GM21723 (cell line): ENCODE results near the gene PNPLA7.
"Not testable (repeated sequence)": the region's sequence is repeated elsewhere in the genome, so short reads cannot be mapped to it uniquely, and the experiment has no call there.

Source experiments
- ATAC-seq: cut with Tn5 transposase; IDR thresholded peaks from one replicate; pipeline ENCODE4 v1.9.1; 2021; ENCODE audit warnings: mild to moderate bottlenecking, moderate library complexity; ENCODE audit not compliant: unreplicated experiment

PNPLA7 gene

GRCh38 chr9:137550231-137550621 lies at the start of gene PNPLA7:
Gene PNPLA7, minus strand, starts transcription at chr9:137550402. Its CDS starts 205 bp downstream, at chr9:137550197.
- ATAC-seq, result no peak

DNA sequence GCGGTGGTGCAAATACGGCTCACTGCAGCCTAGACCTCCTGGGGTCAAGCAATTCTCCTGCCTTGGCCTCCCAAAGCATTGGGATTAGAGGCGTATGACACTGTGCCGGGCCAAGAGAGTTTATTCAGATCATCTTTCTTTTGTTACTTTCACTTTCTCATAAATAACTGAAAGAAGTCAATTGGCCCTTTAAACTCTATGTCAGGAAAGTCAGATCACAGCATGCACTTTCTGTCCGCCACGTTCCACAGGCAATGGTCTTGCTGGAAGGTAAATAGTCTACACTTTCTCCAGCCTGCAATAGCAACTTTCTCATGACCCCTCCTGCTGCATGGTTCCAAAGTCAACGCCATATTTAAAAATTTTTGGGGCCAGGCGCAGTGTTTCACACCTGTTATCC lies 48.7 kb upstream of the PNPLA7 start:
- ATAC-seq, result no peak

GRCh38 chr9:137596577-137596976 lies 46.4 kb upstream of the PNPLA7 start:
- not testable (repeated sequence) for ATAC-seq

GRCh38 chr9:137593176-137593575 lies 43.0 kb upstream of the PNPLA7 start:
- no peak for ATAC-seq

- no peak for ATAC-seq
These were observed 42.6 kb upstream of the PNPLA7 start for GRCh38 chr9:137592767-137593166.

DNA sequence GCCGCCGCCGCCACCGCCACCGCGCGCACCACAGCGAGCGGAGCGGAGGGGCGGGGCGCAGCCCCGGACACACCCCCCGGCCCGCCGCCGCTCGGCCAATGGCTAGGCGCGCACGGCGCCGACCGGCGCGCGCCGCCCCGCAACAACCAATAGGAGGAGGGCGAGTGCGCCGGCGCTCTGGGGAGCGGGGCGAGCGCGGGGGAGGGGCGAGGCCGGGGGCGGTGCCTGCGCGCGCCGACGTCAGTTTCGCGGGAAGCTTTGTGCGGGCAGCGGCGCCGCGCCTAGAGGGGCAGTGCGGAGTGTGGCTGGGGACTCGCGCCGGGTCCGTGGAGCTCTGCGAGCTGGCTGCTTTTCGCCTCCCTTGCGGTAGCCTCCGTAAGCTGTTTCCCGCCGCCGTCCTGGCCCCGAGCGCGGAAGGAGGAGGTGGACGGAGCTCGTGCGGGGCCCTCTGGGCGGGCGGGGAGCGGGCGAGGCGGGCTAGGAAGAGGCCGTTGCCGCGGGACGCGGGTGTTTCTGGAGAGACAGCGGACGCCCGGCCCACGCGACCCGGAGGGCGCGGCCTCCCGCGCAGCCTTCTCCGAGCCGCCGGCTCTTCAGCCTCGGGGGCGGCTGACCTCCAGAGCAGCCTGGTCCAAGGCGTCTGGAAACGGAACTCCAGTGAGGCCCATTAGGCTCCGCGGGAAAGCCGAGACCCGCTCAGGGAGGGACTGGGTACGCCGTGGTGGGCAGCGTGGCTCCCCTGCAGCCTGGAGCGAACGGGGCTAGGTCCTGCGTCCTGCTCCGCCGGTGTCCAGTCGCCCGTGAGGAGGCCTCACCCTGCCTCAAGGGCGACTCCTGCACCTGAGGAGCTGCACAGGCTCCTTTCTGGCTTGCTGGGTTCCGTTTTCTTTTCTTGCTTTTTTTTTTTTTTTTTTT lies 40.5 kb upstream of the PNPLA7 start, which contains the start of gene ZMYND19:
Gene ZMYND19, minus strand, starts transcription at position 44 of the 915 bp plus-strand sequence. CDS start 249 bp downstream, outside the sequence.
- peak; percentile 76 for ATAC-seq

- ATAC-seq, result no peak
These were observed 39.9 kb upstream of the PNPLA7 start for GRCh38 chr9:137590123-137590468.

- peak; percentile 23 for ATAC-seq
These were observed 39.4 kb upstream of the PNPLA7 start for GRCh38 chr9:137589441-137590122.

GRCh38 chr9:137588891-137589290 lies 38.7 kb upstream of the PNPLA7 start:
- no peak for ATAC-seq

DNA sequence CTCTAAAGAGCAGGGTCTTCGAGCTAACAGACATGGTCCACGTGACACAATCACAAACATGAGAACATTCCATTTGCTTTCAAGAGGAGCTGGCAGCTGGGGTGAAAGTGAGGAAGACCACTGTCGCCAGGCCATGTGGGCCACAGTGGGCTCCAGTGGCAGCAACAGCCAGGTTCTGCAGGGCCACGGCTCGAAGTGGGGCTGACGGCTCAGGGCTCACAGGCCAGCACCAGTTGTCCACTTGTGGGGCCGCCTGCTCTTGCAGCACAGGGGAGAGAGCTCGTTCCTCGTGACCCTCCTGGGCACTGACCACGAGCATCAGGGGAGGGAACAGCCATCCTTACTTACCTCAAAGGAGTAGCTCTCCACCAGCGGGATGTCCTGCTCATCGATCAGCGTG lies 38.1 kb upstream of the PNPLA7 start:
- ATAC-seq, result no peak

GRCh38 chr9:137586854-137587253 lies 36.7 kb upstream of the PNPLA7 start:
- ATAC-seq, result no peak

GRCh38 chr9:137583957-137584356 lies 33.8 kb upstream of the PNPLA7 start:
- no peak for ATAC-seq

- no peak for ATAC-seq
These were observed 33.1 kb upstream of the PNPLA7 start for GRCh38 chr9:137583347-137583746.

DNA sequence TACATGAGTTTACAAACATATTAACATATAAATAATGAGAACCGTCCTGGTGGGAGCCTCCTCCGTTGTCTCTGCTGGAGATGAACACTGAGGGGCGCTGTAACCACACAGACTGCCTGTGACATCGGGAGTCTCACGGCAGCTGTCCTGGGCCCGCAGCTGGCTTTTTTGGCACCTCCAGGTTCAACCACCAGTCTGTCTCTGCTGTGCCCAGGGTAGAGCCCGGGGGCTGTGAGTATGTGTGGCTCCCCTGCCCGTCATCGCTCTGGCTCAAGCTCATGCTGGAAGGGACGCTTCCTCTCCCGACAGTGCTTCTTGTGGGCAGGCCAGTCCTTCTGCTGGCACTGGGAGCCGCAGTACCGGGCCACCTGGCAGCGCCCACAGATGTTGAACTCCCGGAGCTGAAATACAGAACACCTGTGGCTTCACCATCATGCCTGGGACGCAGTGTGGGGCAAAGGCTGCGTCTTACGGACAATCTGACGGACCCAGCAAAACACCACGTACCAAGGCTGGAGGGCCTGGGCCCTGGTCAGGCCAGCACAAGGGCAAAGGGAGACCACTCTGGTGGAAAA lies 32.2 kb upstream of the PNPLA7 start:
- ATAC-seq, result no peak

- no peak for ATAC-seq
These were observed 31.4 kb upstream of the PNPLA7 start for GRCh38 chr9:137581361-137582285.

DNA sequence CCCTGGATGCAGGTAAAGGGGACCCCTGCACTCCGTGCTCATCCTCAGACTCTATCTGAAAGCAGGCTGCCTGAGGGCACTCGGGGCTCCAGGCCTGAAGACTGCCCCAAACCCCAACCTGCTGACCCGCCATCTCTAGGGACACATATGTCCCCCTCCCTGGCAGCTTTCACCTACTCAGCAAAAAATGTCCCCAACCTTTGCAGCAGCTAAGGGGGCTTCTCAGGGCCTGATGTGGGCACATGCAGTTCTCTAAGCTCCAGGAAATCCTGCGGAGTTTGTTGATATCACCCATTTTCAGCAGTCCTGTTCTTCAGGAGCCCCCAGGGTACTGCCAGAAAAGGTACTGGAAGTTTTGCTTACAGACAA lies 30.7 kb upstream of the PNPLA7 start:
- no peak for ATAC-seq

GRCh38 chr9:137580209-137580953 lies 30.2 kb upstream of the PNPLA7 start:
- ATAC-seq, result no peak

DNA sequence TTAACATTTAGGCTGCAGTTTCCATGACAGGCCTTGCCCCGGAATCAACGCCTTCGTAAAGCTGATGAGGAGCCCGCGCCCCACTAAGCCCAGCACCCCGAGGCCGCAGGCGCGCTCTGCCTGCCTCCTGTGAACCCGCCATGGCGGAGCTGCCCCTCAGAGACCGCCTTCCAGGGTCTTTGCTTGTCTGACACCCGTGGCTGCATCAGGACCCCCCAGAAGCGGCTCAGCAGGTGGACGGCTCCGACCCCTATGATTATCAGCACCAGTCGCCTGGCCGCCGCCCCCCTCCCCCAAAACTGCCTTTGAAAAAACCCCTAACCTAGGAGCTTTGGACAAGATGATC lies 29.0 kb upstream of the PNPLA7 start:
- ATAC-seq, result no peak

DNA sequence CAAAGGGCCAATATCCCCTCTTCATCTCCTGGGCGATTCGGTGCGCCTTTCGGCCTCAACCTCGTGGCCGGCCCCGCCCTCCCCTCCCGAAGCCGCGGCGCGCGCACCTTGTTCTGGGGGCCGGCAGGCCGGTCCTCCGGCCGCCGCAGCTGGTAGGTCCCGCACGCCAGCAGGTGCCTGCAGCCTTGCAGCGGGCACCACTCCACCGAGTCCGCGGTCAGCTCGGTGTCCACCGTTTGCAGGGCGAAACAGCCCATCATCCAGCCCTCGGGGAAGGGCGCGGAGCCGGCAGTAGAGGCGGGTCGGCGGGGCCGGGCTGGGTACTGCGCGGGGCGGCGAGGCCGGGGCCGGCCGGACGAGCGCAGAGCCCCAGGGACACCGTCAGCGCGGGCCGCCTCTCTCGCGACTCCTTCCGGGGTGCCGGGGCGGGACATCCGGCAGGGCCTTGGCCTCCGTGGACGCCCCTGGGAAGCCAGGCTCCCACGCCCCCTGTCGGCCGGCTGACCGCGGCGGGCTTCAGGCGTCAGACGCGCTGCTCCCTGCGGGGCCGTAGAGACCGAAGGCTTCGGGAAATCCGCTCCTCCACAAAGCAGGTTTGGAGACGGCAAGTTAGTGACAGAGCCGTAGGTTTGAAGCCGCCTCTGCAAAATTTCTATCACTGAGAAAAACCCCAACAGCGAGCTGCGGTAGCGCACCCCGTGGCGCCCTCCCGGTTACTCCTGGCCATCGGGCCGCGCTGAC lies 28.5 kb upstream of the PNPLA7 start, which contains the start of gene DPH7:
Gene DPH7, minus strand, starts transcription at position 408 of the 741 bp plus-strand sequence. Its CDS starts 148 bp downstream, at position 260.
- peak; percentile 89 for ATAC-seq
